ENCODE results near the gene ZNF701.
"Not testable (repeated sequence)": the region's sequence is repeated elsewhere in the genome, so short reads cannot be mapped to it uniquely, and the experiment has no call there.

Gene ZNF701

GRCh38 chr19:52570000-52570861 lies at the start of gene ZNF701:
ZNF701 (plus strand) TSS chr19:52570287; CDS start chr19:52574148, 3,861 bp downstream.
- peak; percentile 97 to 98 for DNase-seq

GRCh38 chr19:52522551-52522950 lies 47.5 kb upstream of the ZNF701 start:
- DNase-seq = no peak

GRCh38 chr19:52524086-52524485 lies 46.0 kb upstream of the ZNF701 start:
- DNase-seq = no peak

- peak; percentile 97 to 99 for DNase-seq
These were observed 42.7 kb upstream of the ZNF701 start, which contains the start of gene ZNF808 for GRCh38 chr19:52527134-52527955. ZNF808 (plus strand) TSS chr19:52527668; CDS start chr19:52543285, 15,617 bp downstream.

GRCh38 chr19:52527956-52528351 lies 42.1 kb upstream of the ZNF701 start:
- peak in 1 of 2 experiments; percentile 20 for DNase-seq

GRCh38 chr19:52532480-52532879 lies 37.6 kb upstream of the ZNF701 start:
- no peak for DNase-seq

GRCh38 chr19:52533901-52534300 lies 36.2 kb upstream of the ZNF701 start:
- no peak for DNase-seq

- DNase-seq = not testable (repeated sequence)
These were observed 34.7 kb upstream of the ZNF701 start for GRCh38 chr19:52535385-52535770.

- DNase-seq = peak; percentile 95
These were observed 34.2 kb upstream of the ZNF701 start for GRCh38 chr19:52535771-52536447.

- DNase-seq = peak in 1 of 2 experiments; percentile 54
These were observed 33.7 kb upstream of the ZNF701 start for GRCh38 chr19:52536448-52536800.

- DNase-seq = not testable (repeated sequence)
These were observed 31.3 kb upstream of the ZNF701 start for GRCh38 chr19:52538815-52539214.

- DNase-seq = not testable (repeated sequence)
These were observed 28.9 kb upstream of the ZNF701 start for GRCh38 chr19:52541176-52541575.

GRCh38 chr19:52541608-52542007 lies 28.5 kb upstream of the ZNF701 start:
- no peak for DNase-seq

GRCh38 chr19:52542541-52542940 lies 27.5 kb upstream of the ZNF701 start:
- not testable (repeated sequence) for DNase-seq

- peak; percentile 36 to 54 for DNase-seq
These were observed 27.0 kb upstream of the ZNF701 start for GRCh38 chr19:52542984-52543664.

- no peak for DNase-seq
These were observed 15.7 kb upstream of the ZNF701 start for GRCh38 chr19:52554216-52554971.

- no peak for DNase-seq
These were observed 12.7 kb upstream of the ZNF701 start for GRCh38 chr19:52557231-52557995.

- not testable (repeated sequence) for DNase-seq
These were observed 11.2 kb upstream of the ZNF701 start for GRCh38 chr19:52558732-52559445.

GRCh38 chr19:52561611-52562010 lies 8.5 kb upstream of the ZNF701 start:
- DNase-seq = not testable (repeated sequence)

GRCh38 chr19:52566121-52566520 lies 4.0 kb upstream of the ZNF701 start:
- no peak for DNase-seq
